T-helper 2 cell treated with Interferon-gamma antibody and Interleukin-4, amounts not matched to agents 100 ng/mL and 5 ng/mL, for 36 hours (primary cell): Measurements from ENCODE around the gene TMEM132C. TPM values are rescaled to one million over a fixed set of nuclear protein-coding genes. Genes with fewer than 3 reads are reported as not detected.

ENCODE experiments used
- intact Hi-C: fragments of 100-400 bp; cut with micrococcal nuclease; formaldehyde crosslinking; loops from one replicate; pipeline ENCODE4 v1.15.1; 2023
- total RNA-seq: library from RNA; stranded (reverse); gene quantifications from 2 replicates; pipeline ENCODE4 v1.2.3, GENCODE V29; 2022

The TMEM132C gene
- total RNA-seq, 1 donor from 2014 or later = not detected

GRCh38 chr12:128338386-128339125, 71.6 kb downstream of the TMEM132C start:
- intact Hi-C loops = no loop called here

- intact Hi-C loops = no loop called here
Measured at GRCh38 chr12:128339126-128339520, 72.2 kb downstream of the TMEM132C start.

- intact Hi-C loops = no loop called here
Measured at GRCh38 chr12:128339631-128340030, 72.7 kb downstream of the TMEM132C start.

GRCh38 chr12:128353301-128353700, 86.3 kb downstream of the TMEM132C start:
- intact Hi-C loops = no loop called here

- intact Hi-C loops = no loop called here
Measured at GRCh38 chr12:128356547-128356946, 89.6 kb downstream of the TMEM132C start.

- intact Hi-C loops = no loop called here
Measured at GRCh38 chr12:128361400-128361995, 94.5 kb downstream of the TMEM132C start.

- intact Hi-C loops = no loop called here
Measured at GRCh38 chr12:128365032-128365431, 98.1 kb downstream of the TMEM132C start.

GRCh38 chr12:128365651-128366231, 98.8 kb downstream of the TMEM132C start:
- intact Hi-C loops = no loop called here

- intact Hi-C loops = no loop called here
Measured at GRCh38 chr12:128367961-128368360, 101.0 kb downstream of the TMEM132C start.

GRCh38 chr12:128381541-128381940, 114.6 kb downstream of the TMEM132C start:
- intact Hi-C loops = no loop called here

- intact Hi-C loops = no loop called here
Measured at GRCh38 chr12:128381946-128382345, 115.0 kb downstream of the TMEM132C start.

- intact Hi-C loops = no loop called here
Measured at GRCh38 chr12:128382946-128383345, 116.0 kb downstream of the TMEM132C start.

GRCh38 chr12:128383357-128383937, 116.5 kb downstream of the TMEM132C start:
- intact Hi-C loops = no loop called here

- intact Hi-C loops = no loop called here
Measured at GRCh38 chr12:128385736-128386135, 118.8 kb downstream of the TMEM132C start.

GRCh38 chr12:128387811-128388422, 120.9 kb downstream of the TMEM132C start:
- intact Hi-C loops = no loop called here

GRCh38 chr12:128388461-128389000, 121.6 kb downstream of the TMEM132C start:
- intact Hi-C loops = no loop called here

- intact Hi-C loops = no loop called here
Measured at GRCh38 chr12:128393346-128393745, 126.4 kb downstream of the TMEM132C start.

- intact Hi-C loops = no loop called here
Measured at GRCh38 chr12:128394137-128394536, 127.2 kb downstream of the TMEM132C start.

- intact Hi-C loops = no loop called here
Measured at GRCh38 chr12:128399253-128399652, 132.3 kb downstream of the TMEM132C start.

- intact Hi-C loops = no loop called here
Measured at GRCh38 chr12:128402486-128403243, 135.7 kb downstream of the TMEM132C start.

- intact Hi-C loops = no loop called here
Measured at GRCh38 chr12:128408669-128409068, 141.7 kb downstream of the TMEM132C start.
